ENCODE results near the gene NRL. TPM values are rescaled to one million over a fixed set of nuclear protein-coding genes. Genes with fewer than 3 reads are reported as not detected.

NRL gene
- total and polyA plus RNA-seq, 10 of the 15 experiments (the other 5 are each of a cell fraction or from before 2014, with no cell fraction given), result 0.11 to 4.4 (median 2.2) TPM

GRCh38 chr14:24036169-24036962 lies 78.4 kb downstream of the NRL start (continued):
- TF ChIP-seq PRDM15 (CRISPR knock-in tag; IDR thresholded peaks at IDR 0.05), result no peak
- peak; percentile 58 to 62; a peak in 3 of 4 replicates for TF ChIP-seq IKZF2 (IDR thresholded peaks at IDR 0.05)
- TF ChIP-seq RUNX3 (IDR thresholded peaks at IDR 0.05; ENCODE audit: low read length), result peak; percentile 5; the same call in 1 of the 2 replicates
- TF ChIP-seq ZNF24 (IDR thresholded peaks at IDR 0.05), result no peak
- TF ChIP-seq ATF7 (IDR thresholded peaks at IDR 0.05; ENCODE audit: low read depth), result no peak
- no peak for TF ChIP-seq PAX5 (IDR thresholded peaks at IDR 0.05; ENCODE audit: borderline replicate concordance, low read depth, low read length)
- TF ChIP-seq MAX (IDR thresholded peaks at IDR 0.05; ENCODE audit: low read depth, low read length), result no peak
- no peak for TF ChIP-seq BCL11A (IDR thresholded peaks at IDR 0.05; ENCODE audit: low read depth, low read length)
- no peak for TF ChIP-seq BCL3 (IDR thresholded peaks at IDR 0.05; ENCODE audit: borderline replicate concordance, insufficient read depth, low read depth, low read length, poor library complexity, severe bottlenecking)
- TF ChIP-seq E2F4 (IDR thresholded peaks at IDR 0.05; ENCODE audit: low read depth, low read length), result no peak
- TF ChIP-seq NFXL1 (IDR thresholded peaks at IDR 0.05; ENCODE audit: borderline replicate concordance), result no peak
- no peak for TF ChIP-seq ZBTB11 (CRISPR knock-in tag; IDR thresholded peaks at IDR 0.05)
- TF ChIP-seq NBN (IDR thresholded peaks at IDR 0.05), result peak; percentile 56; the same call in 1 of the 2 replicates
- TF ChIP-seq MLLT1 (IDR thresholded peaks at IDR 0.05), result peak; percentile 63; the same call in 1 of the 2 replicates

Data from GM12878 (cell line).